Parathyroid adenoma (tissue), 2 donors: Measurements from ENCODE around the gene SMARCA4.

Source experiments
- H2AFZ ChIP-seq: fragments of 300-600 bp; sonication (generic); one replicate; pipeline ENCODE4 v1.7.0; 2017; ENCODE audit warnings: antibody characterized with exemption, mild to moderate bottlenecking
- H3K27ac ChIP-seq: fragments of 300-600 bp; sonication (generic); one replicate; pipeline ENCODE4 v1.7.0; 2017
- H3K27me3 ChIP-seq: fragments of 300-600 bp; sonication (generic); one replicate; pipeline ENCODE4 v1.7.0; 2017; ENCODE audit warnings: low read length; ENCODE audit not compliant: control insufficient read depth, insufficient read depth
- H3K36me3 ChIP-seq: fragments of 300-600 bp; sonication (generic); one replicate; pipeline ENCODE4 v1.7.0; 2017; ENCODE audit warnings: low read length; ENCODE audit not compliant: control insufficient read depth, insufficient read depth
- H3K4me1 ChIP-seq: fragments of 300-600 bp; sonication (generic); one replicate; pipeline ENCODE4 v1.7.0; 2017; ENCODE audit warnings: control low read depth
- H3K4me2 ChIP-seq: fragments of 300-600 bp; sonication (generic); one replicate; pipeline ENCODE4 v1.7.0; 2017; ENCODE audit warnings: low read length
- H3K4me3 ChIP-seq: fragments of 300-600 bp; sonication (generic); one replicate; pipeline ENCODE4 v1.7.0; 2017; ENCODE audit warnings: low read depth, low read length
- H3K79me2 ChIP-seq: fragments of 300-600 bp; sonication (generic); one replicate; pipeline ENCODE4 v1.7.0; 2017; ENCODE audit warnings: control low read depth
- H3K9ac ChIP-seq: fragments of 300-600 bp; sonication (generic); one replicate; pipeline ENCODE4 v1.7.0; 2017; ENCODE audit warnings: mild to moderate bottlenecking
- H3K9me3 ChIP-seq: fragments of 300-600 bp; sonication (generic); one replicate; pipeline ENCODE4 v1.7.0; 2017; ENCODE audit warnings: low read length; ENCODE audit not compliant: control insufficient read depth
- TF ChIP-seq, protein P1 (sequence below): fragments of 300-600 bp; sonication (generic); IDR thresholded peaks from one replicate; pipeline ENCODE4 v1.7.0; 2017; ENCODE audit warnings: antibody characterized with exemption, mild to moderate bottlenecking
- donor health status: primary hyperparathyroidism.

Gene SMARCA4

DNA sequence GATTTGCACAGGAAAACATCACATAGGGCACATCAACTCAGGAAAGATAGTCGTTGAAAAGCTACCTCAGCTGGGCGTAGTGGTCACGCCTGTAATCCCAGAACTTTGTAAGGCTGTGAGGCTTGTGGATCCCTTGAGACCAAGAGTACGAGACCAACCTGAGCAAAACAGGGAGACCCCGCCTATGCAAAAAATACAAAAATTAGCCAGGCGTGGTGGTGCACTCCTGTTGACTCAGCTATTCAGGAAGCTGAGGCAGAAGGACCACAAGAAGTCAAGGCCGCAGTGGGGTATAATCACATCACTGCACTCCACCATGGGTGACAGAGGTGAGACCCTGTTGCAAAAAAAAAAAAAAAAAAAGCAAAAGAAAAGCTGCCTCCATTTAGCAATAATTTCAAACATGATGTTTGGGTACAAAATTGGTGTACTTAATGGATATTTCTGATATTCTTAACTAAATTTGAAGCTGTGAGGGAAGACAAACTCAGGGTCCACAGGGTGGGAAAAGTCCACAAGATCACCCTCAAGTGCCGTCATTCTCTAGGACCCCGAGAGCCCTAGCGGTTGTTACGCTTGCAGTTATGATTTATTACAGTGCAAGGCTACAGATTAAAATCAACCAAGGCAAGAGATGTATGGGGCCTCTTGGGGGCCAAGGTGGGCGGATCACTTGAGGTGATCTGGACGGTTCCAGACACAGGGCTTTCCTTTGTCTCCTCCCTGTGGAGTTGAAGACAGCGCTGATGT, 86.0 kb downstream of the SMARCA4 start:
- H3K36me3 ChIP-seq = no peaks in the 10 kb centered on the region

DNA sequence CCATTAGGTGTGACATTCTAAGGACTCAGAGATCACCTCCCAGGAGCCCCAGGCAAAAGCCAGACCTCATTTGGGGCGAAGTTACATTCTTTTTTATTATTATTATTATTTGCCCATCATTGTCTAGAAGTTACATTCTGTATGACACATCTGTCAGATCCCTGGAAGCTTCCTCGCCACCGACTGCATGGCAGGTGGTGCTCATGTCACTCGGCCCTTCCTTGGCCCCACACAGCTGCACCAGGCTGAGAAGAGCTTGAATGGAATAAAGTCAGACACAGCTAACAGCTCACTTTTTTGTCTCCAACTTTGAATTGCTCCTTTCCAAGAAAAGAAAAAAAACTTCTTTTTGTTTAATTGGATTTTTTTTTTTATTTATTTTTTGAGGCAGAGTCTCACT, 87.0 kb downstream of the SMARCA4 start:
- H3K27ac ChIP-seq = no peak overlapping the region
- H3K27me3 ChIP-seq = no peaks in the 10 kb centered on the region
- no peak overlapping the region for H3K4me2 ChIP-seq
- no peak overlapping the region for H3K9ac ChIP-seq
- H3K36me3 ChIP-seq = no peaks in the 10 kb centered on the region
- TF ChIP-seq, protein P1, sequence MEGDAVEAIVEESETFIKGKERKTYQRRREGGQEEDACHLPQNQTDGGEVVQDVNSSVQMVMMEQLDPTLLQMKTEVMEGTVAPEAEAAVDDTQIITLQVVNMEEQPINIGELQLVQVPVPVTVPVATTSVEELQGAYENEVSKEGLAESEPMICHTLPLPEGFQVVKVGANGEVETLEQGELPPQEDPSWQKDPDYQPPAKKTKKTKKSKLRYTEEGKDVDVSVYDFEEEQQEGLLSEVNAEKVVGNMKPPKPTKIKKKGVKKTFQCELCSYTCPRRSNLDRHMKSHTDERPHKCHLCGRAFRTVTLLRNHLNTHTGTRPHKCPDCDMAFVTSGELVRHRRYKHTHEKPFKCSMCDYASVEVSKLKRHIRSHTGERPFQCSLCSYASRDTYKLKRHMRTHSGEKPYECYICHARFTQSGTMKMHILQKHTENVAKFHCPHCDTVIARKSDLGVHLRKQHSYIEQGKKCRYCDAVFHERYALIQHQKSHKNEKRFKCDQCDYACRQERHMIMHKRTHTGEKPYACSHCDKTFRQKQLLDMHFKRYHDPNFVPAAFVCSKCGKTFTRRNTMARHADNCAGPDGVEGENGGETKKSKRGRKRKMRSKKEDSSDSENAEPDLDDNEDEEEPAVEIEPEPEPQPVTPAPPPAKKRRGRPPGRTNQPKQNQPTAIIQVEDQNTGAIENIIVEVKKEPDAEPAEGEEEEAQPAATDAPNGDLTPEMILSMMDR = no peak
- H3K4me1 ChIP-seq = no peaks in the 10 kb centered on the region
- no peak overlapping the region for H3K4me3 ChIP-seq
- no peaks in the 10 kb centered on the region for H3K79me2 ChIP-seq
- H2AFZ ChIP-seq = no peak overlapping the region
- no peaks in the 10 kb centered on the region for H3K9me3 ChIP-seq

More for the DNA sequence above, 86.0 kb downstream of the SMARCA4 start:
- H3K4me3 ChIP-seq = no peak overlapping the region
- H3K27me3 ChIP-seq = no peaks in the 10 kb centered on the region
- no peak overlapping the region for H3K4me2 ChIP-seq
- H3K9me3 ChIP-seq = no peaks in the 10 kb centered on the region
- H3K79me2 ChIP-seq = no peaks in the 10 kb centered on the region
- H3K4me1 ChIP-seq = no peaks in the 10 kb centered on the region
- no peak overlapping the region for H3K9ac ChIP-seq
- H2AFZ ChIP-seq = no peak overlapping the region
- TF ChIP-seq, protein P1 = no peak
- no peak overlapping the region for H3K27ac ChIP-seq

DNA sequence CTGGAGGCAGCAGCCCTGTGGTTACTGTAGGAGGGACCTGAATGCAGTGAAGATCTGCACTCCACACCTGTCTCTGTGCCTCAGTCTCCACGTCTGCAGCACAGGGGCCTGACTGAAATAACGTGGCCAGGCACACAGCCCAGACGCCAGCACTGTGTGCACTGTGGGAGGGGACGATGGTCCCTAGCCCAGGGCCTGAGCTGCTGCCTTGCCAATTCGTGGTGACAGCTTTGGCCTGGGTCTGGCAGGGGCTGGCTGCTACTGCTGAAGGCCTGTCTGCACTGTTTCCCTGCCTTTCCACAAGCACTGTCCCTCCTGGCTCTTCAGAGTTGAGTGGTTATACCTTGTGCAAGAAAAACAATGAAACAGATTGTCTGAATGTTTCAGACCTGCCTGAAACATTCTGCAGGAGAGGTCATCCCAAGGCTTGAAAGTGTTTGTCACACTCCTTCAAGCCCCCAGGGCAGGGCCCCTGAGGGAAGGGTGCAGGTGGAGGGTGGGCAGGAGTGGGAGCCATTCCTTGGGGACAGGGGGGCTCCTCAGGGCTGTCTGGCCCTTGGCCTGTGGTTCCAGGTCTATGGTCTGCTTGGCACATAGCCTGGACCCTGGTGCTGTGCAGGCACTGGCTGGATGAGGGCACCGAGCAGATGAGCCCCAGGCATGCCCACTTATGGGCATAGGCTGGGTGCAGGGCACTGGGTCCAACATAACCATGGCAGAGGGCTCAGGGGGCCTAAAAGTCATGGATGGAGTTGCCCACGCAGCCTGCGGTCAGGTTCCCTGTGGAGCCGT, 89.7 kb downstream of the SMARCA4 start:
- Histone ChIP-seq H3K9me3 (no peaks in the 10 kb centered on the region), H3K9ac (no peak overlapping the region), H3K4me1 (no peaks in the 10 kb centered on the region), H3K4me2 (no peak overlapping the region), H3K27me3 (no peaks in the 10 kb centered on the region), H2AFZ (no peak overlapping the region), H3K36me3 (no peaks in the 10 kb centered on the region), H3K27ac (no peak overlapping the region), H3K79me2 (no peaks in the 10 kb centered on the region), H3K4me3 (no peak overlapping the region)
- TF ChIP-seq, protein P1 = no peak

DNA sequence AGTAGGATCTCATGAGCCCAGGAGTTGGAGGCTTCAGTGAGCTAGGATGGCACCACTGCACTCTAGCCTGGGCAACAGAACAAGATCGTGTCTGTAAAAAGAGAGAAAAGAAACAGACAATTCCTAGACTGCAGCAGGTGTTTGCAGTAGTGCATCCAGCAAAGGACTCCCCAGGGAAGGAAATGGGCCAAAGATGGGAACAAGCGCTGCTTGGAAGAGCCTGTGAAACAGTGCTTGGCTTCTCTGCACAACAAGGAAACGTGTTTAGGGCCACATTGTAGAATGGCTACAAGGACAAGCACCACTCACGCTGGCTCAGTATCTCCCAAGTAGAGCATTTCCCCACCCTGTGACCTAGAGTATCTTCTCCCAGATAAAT, 93.0 kb downstream of the SMARCA4 start:
- H3K4me3 ChIP-seq = no peak overlapping the region
- no peak overlapping the region for H3K9ac ChIP-seq
- no peaks in the 10 kb centered on the region for H3K36me3 ChIP-seq
- no peak overlapping the region for H3K4me2 ChIP-seq
- H3K27ac ChIP-seq = no peak overlapping the region
- no peak overlapping the region for H2AFZ ChIP-seq
- no peaks in the 10 kb centered on the region for H3K79me2 ChIP-seq
- H3K27me3 ChIP-seq = no peaks in the 10 kb centered on the region
- TF ChIP-seq, protein P1 = no peak
- no peaks in the 10 kb centered on the region for H3K9me3 ChIP-seq
- H3K4me1 ChIP-seq = no peaks in the 10 kb centered on the region
